Upper lobe of right lung (tissue), 1 donor: ENCODE measurements around the gene TRIM63. TPM values are rescaled to one million over a fixed set of nuclear protein-coding genes. Genes with fewer than 3 reads are reported as not detected.

Source experiments
- ATAC-seq: fragments of 200-7000 bp; cut with Tn5 transposase; one replicate; pipeline ENCODE4 v1.9.1; 2020; ENCODE audit warnings: mild to moderate bottlenecking, moderate library complexity
- DNase-seq: peaks from one replicate; pipeline ENCODE4 v3.0.0-alpha.2; 2020
- H3K27ac ChIP-seq: fragments of 200-600 bp; one replicate; pipeline ENCODE4 v1.8.0; 2022
- H3K27me3 ChIP-seq: fragments of 200-600 bp; one replicate; pipeline ENCODE4 v1.8.0; 2022; ENCODE audit warnings: mild to moderate bottlenecking
- H3K36me3 ChIP-seq: fragments of 200-600 bp; one replicate; pipeline ENCODE4 v1.8.0; 2022
- H3K4me1 ChIP-seq: fragments of 200-600 bp; one replicate; pipeline ENCODE4 v1.8.0; 2022
- H3K4me3 ChIP-seq: fragments of 200-600 bp; one replicate; pipeline ENCODE4 v1.8.0; 2022; ENCODE audit warnings: mild to moderate bottlenecking
- H3K9me3 ChIP-seq: fragments of 200-600 bp; one replicate; pipeline ENCODE4 v1.8.0; 2022
- CTCF ChIP-seq: fragments of 200-600 bp; IDR thresholded peaks from one replicate; pipeline ENCODE4 v1.8.0; 2022; ENCODE audit warnings: antibody characterized with exemption
- intact Hi-C: fragments of 100-400 bp; cut with DNase I; formaldehyde crosslinking; loops from one replicate; pipeline ENCODE4 v1.11.0; 2022
- total RNA-seq: library from RNA; stranded (reverse); fragmentation: NEBNext Ultra II Directional; extraction: Animal tissue kit (Norgen Biotek cat#: 25700); gene quantifications from one replicate; pipeline ENCODE4 v1.2.1, GENCODE V29; 2021
- donor health status: DM: no; HTN: yes; CAD: no; lungs with severe emphysema.

Gene TRIM63
- total RNA-seq, 1 donor from 2014 or later = 0.46 TPM

DNA sequence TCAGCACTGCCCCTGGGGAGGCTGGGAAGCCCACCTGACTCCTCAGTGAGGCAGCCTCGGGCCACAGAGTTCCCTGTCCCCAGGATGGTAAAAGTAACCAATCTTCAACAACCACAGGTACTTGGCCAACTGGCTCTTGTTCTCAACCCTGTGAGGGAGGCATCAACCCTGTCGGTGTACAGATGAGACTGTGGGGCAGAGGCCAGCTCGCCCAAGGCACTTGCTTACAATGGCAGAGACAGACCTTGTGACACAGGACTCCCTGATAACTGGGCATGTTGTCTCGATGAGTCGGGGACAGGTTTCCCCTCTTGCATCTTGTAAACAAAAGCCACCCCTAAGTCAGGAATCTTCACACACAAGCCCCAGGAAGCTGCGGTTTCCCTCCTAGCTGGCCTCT, 29.5 kb downstream of the TRIM63 start:
- TF ChIP-seq CTCF = no peak

DNA sequence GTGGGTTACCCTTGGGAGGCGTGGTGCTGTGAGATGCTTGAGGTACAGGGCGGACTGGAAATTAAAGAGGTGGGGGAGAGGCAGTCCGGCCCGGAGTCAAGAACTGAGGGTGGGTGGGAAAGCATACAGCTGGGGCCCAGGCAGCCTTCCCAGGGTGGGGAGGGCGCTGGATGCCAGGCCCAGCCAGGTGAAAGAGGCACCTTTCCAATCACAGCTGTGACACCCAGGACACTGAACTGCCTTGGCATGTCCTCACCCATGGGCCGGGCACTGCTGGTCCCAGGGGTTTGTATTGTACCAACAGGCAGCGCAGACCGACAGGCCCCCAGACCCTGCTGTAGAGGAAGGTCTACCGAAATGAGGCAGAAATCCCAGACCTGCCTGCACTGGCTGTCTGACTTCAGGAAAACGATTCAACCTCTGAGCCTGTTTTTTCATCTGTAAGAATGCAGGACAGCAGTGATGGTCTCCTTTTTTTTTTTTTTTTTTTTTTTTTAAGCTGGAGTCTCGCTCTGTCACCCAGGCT, 30.6 kb downstream of the TRIM63 start:
- intact Hi-C loops = no loop called here
- Histone ChIP-seq H3K4me1 (peaks cover 8% of the 10 kb centered on the region), H3K4me3 (no peak overlapping the region), H3K9me3 (no peaks in the 10 kb centered on the region), H3K27me3 (no peaks in the 10 kb centered on the region), H3K36me3 (no peaks in the 10 kb centered on the region), H3K27ac (no peak overlapping the region)
- no peak for TF ChIP-seq CTCF
- DNase-seq (no peak), ATAC-seq (no peak)

More for the DNA sequence above, 29.5 kb downstream of the TRIM63 start:
- Histone ChIP-seq H3K27me3 (peaks cover 8% of the 10 kb centered on the region), H3K27ac (no peak overlapping the region), H3K9me3 (no peaks in the 10 kb centered on the region), H3K4me1 (peaks cover 8% of the 10 kb centered on the region), H3K4me3 (no peak overlapping the region), H3K36me3 (no peaks in the 10 kb centered on the region)
- DNase-seq = no peak
- ATAC-seq = no peak
- intact Hi-C loops = no loop called here

DNA sequence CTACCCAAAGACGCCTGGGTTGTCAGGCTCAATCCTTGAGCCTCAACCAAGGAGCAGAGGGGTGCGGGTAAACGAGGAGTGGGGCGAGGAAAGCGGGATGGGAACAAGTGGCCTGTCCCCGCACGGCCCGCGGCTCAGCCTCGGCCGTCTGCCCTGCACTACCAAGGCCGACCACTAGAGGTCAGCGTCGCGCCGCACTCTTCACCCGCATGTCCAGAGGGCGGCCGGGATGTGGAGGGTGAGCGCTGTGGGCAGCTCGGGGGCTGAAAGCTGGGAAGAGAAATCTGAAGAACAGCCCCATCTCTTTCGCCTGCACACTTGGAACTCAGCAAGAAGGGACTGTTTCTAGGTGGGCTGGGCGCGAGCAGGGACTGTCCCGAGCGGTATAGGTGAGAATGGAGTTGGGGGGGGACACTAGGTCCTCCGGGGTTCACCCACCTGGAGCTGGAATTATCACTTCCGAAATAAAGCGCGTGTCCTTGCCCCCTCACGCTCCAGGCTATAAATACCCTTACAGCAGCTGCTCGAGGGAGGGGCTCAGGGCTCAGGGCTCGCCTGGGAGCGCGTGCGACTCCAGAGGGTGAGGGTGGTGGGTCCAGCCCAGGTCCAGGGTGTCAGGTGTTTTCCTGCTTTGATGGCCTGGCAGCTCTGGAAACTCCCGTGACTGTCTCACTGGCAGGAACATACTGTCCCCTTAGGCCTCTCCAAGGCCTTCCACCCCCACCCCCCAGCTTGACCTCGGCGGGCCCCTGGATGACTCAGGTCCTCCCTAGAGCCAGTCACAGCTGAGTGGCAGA, 31.3 kb downstream of the TRIM63 start:
- H3K27ac ChIP-seq = peak overlapping the region; percentile 18
- H3K4me3 ChIP-seq = peak overlapping the region; percentile 79
- H3K9me3 ChIP-seq = no peaks in the 10 kb centered on the region
- H3K36me3 ChIP-seq = no peaks in the 10 kb centered on the region
- ATAC-seq = peak; percentile 94
- no peaks in the 10 kb centered on the region for H3K27me3 ChIP-seq
- TF ChIP-seq CTCF = peak; percentile 99
- intact Hi-C loops = no loop called here
- DNase-seq = peak; percentile 91
- H3K4me1 ChIP-seq = peaks cover 8% of the 10 kb centered on the region

- ATAC-seq (peak; percentile 93), DNase-seq (peak; percentile 97)
- Histone ChIP-seq H3K27ac (peak overlapping the region; percentile 27), H3K4me1 (peaks cover 8% of the 10 kb centered on the region), H3K36me3 (no peaks in the 10 kb centered on the region), H3K9me3 (no peaks in the 10 kb centered on the region), H3K27me3 (no peaks in the 10 kb centered on the region), H3K4me3 (peak overlapping the region; percentile 79)
- TF ChIP-seq CTCF = no peak
- intact Hi-C loops = no loop called here
These were observed 32.0 kb downstream of the TRIM63 start for GRCh38 chr1:26035203-26035958.

GRCh38 chr1:26034504-26035202, 32.8 kb downstream of the TRIM63 start:
- Histone ChIP-seq H3K9me3 (no peaks in the 10 kb centered on the region), H3K4me1 (peaks cover 8% of the 10 kb centered on the region), H3K36me3 (no peaks in the 10 kb centered on the region), H3K27ac (no peak overlapping the region), H3K27me3 (no peaks in the 10 kb centered on the region), H3K4me3 (peak overlapping the region; percentile 79)
- intact Hi-C loops = no loop called here
- ATAC-seq (no peak), DNase-seq (no peak)
- no peak for TF ChIP-seq CTCF
